Adrenal gland (tissue), 5 donors: ENCODE measurements around the gene IYD.

ENCODE experiments used
- POLR2A ChIP-seq, 2 donors: fragments of 450-650 bp; IDR thresholded peaks; one replicate each; pipeline ENCODE4 v1.6.1; 2017; ENCODE audit warnings: antibody characterized with exemption in 2 of 2, mild to moderate bottlenecking in 2 of 2, moderate library complexity in 1 of 2
- TF ChIP-seq, protein P1 (sequence below), 6 experiments: fragments of 450-650 bp in 4 of 6; fragments of 200-600 bp in 2 of 6; sonication (generic) in 1 of 6; IDR thresholded peaks; 1 replicate in 5 of 6; 2 replicates in 1 of 6; pipeline versions ENCODE4 v1.5.1 to v1.8.0; 2016 to 2021; ENCODE audit warnings: antibody characterized with exemption in 6 of 6, mild to moderate bottlenecking in 2 of 6, moderate library complexity in 1 of 6
- donor health status: DM: no; HTN: no; CAD: no.

DNA sequence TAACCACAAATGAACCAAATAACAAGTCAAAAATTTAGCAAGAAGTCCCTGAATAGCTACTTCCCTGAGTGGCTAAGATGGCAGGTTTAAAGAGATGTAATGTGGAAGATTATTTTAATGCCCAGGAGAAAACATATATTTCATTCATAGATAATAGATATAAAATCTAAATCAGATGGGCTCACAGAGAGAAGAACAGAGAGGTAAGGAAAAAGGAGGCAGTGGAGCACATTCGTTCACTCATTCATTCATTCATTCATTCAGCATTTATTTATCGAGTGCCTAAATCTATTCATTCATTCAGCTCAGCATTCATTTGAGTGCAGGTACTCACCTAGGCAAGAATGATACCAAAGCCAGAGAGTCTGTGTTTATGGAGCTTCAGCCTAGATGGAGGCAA is 32.1 kb upstream of the IYD start:
- TF ChIP-seq, protein P1, sequence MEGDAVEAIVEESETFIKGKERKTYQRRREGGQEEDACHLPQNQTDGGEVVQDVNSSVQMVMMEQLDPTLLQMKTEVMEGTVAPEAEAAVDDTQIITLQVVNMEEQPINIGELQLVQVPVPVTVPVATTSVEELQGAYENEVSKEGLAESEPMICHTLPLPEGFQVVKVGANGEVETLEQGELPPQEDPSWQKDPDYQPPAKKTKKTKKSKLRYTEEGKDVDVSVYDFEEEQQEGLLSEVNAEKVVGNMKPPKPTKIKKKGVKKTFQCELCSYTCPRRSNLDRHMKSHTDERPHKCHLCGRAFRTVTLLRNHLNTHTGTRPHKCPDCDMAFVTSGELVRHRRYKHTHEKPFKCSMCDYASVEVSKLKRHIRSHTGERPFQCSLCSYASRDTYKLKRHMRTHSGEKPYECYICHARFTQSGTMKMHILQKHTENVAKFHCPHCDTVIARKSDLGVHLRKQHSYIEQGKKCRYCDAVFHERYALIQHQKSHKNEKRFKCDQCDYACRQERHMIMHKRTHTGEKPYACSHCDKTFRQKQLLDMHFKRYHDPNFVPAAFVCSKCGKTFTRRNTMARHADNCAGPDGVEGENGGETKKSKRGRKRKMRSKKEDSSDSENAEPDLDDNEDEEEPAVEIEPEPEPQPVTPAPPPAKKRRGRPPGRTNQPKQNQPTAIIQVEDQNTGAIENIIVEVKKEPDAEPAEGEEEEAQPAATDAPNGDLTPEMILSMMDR (IDR thresholded peaks at IDR 0.05), result no peak
- TF ChIP-seq POLR2A (IDR thresholded peaks at IDR 0.05), result no peak
